NCI-H2227 (cell line): Measurements from ENCODE around the gene RIMBP3B.
"Not testable (repeated sequence)": the region's sequence is repeated elsewhere in the genome, so short reads cannot be mapped to it uniquely, and the experiment has no call there.

Experiments used
- DNase-seq: peaks from one replicate; lab custom pipeline; 2025; ENCODE audit not compliant: unreplicated experiment; lab: John Stamatoyannopoulos, UW

RIMBP3B gene

GRCh38 chr22:21407792-21408191 is 24.2 kb downstream of the RIMBP3B start:
- DNase-seq, result not testable (repeated sequence)

GRCh38 chr22:21416375-21416774 is 32.8 kb downstream of the RIMBP3B start:
- DNase-seq, result not testable (repeated sequence)

GRCh38 chr22:21417227-21417746 is 33.7 kb downstream of the RIMBP3B start, which contains the start of gene HIC2:
TSS of gene HIC2 (plus strand) at chr22:21417371. CDS start at chr22:21442832, 25,461 bp downstream.
- DNase-seq, result not testable (repeated sequence)

- DNase-seq, result not testable (repeated sequence)
These were observed 34.3 kb downstream of the RIMBP3B start for GRCh38 chr22:21417853-21418252.

GRCh38 chr22:21418974-21419638 is 35.6 kb downstream of the RIMBP3B start:
- not testable (repeated sequence) for DNase-seq

- DNase-seq, result not testable (repeated sequence)
These were observed 36.7 kb downstream of the RIMBP3B start for GRCh38 chr22:21420180-21420763.

GRCh38 chr22:21424084-21424709 is 40.6 kb downstream of the RIMBP3B start:
- not testable (repeated sequence) for DNase-seq

- DNase-seq, result not testable (repeated sequence)
These were observed 51.1 kb downstream of the RIMBP3B start for GRCh38 chr22:21434378-21435233.

- DNase-seq, result not testable (repeated sequence)
These were observed 52.7 kb downstream of the RIMBP3B start for GRCh38 chr22:21435998-21436810.

GRCh38 chr22:21438013-21438412 is 54.5 kb downstream of the RIMBP3B start:
- DNase-seq, result not testable (repeated sequence)
